Peyer's patch (tissue), 4 donors: ENCODE results near the gene ERP27. TPM values are rescaled to one million over a fixed set of nuclear protein-coding genes. Genes with fewer than 3 reads are reported as not detected.
A peak's percentile ranks its signal among the peaks of the same experiment; 100 is the strongest.

ENCODE experiments used
- DNase-seq, 3 donors: peaks; one replicate each; pipeline ENCODE4 v3.0.0-alpha.2; 2017 to 2019
- H3K27ac ChIP-seq, 4 donors: fragments of 200-600 bp; sonication (generic); one replicate each; pipeline ENCODE4 v1.5.1; 2016 to 2019
- H3K27me3 ChIP-seq, 2 donors: fragments of 200-600 bp; sonication (generic); one replicate each; pipeline ENCODE4 v1.5.1; 2019
- H3K36me3 ChIP-seq, 3 donors: fragments of 200-600 bp; sonication (generic); one replicate each; pipeline ENCODE4 v1.5.1; 2016 to 2019
- H3K4me1 ChIP-seq, 4 donors: fragments of 200-600 bp; sonication (generic); one replicate each; pipeline ENCODE4 v1.5.1; 2016 to 2019
- H3K4me3 ChIP-seq, 4 donors: fragments of 200-600 bp; sonication (generic); 1 replicate in 3 of 4; 2 replicates in 1 of 4; pipeline ENCODE4 v1.5.1; 2016 to 2019; ENCODE audit warnings: mild to moderate bottlenecking in 1 of 4
- H3K9me3 ChIP-seq, 4 donors: fragments of 200-600 bp; sonication (generic); one replicate each; pipeline ENCODE4 v1.5.1; 2016 to 2019; ENCODE audit warnings: mild to moderate bottlenecking in 1 of 4
- CTCF ChIP-seq, 6 experiments: fragments of 450-650 bp in 4 of 6; fragments of 200-600 bp in 2 of 6; sonication (generic) in 1 of 6; IDR thresholded peaks; one replicate each; pipeline ENCODE4 v1.5.1; 2017 to 2019; ENCODE audit warnings: antibody characterized with exemption in 6 of 6, mild to moderate bottlenecking in 3 of 6, moderate library complexity in 1 of 6
- POLR2A ChIP-seq, 2 donors: fragments of 450-650 bp; IDR thresholded peaks; one replicate each; pipeline ENCODE4 v1.5.1; 2017; ENCODE audit warnings: antibody characterized with exemption in 2 of 2, mild to moderate bottlenecking in 2 of 2, moderate library complexity in 2 of 2
- total RNA-seq, 4 donors: library from RNA; depleted of rRNA; stranded (reverse); fragments of >200 nt; gene quantifications; one replicate each; pipeline ENCODE4 v1.1.0, GENCODE V29; 2016

Gene ERP27
- total RNA-seq, 4 donors from 2014 or later = 0.94 to 2.5 (median 1.2) TPM; not detected in 1

- Histone ChIP-seq H3K4me3 (no peak overlapping the region), H3K27ac (no peak overlapping the region), H3K36me3 (no peaks in the 10 kb centered on the region), H3K4me1 (no peaks in the 10 kb centered on the region), H3K9me3 (no peaks in the 10 kb centered on the region), H3K27me3 (no peaks in the 10 kb centered on the region)
- no peak for DNase-seq
- no peak for TF ChIP-seq POLR2A (IDR thresholded peaks at IDR 0.05)
Observed at GRCh38 chr12:14903386-14904098, 34.8 kb downstream of the ERP27 start.

- Histone ChIP-seq H3K36me3 (no peaks in the 10 kb centered on the region), H3K4me1 (no peaks in the 10 kb centered on the region), H3K9me3 (no peaks in the 10 kb centered on the region), H3K4me3 (no peak overlapping the region), H3K27me3 (no peaks in the 10 kb centered on the region), H3K27ac (no peak overlapping the region)
- DNase-seq = no peak
- TF ChIP-seq CTCF (IDR thresholded peaks at IDR 0.05) (no peak), POLR2A (IDR thresholded peaks at IDR 0.05) (no peak)
Observed at GRCh38 chr12:14902465-14902864, 35.9 kb downstream of the ERP27 start.

GRCh38 chr12:14901228-14901562 lies 37.1 kb downstream of the ERP27 start:
- Histone ChIP-seq H3K27ac (no peak overlapping the region), H3K9me3 (no peaks in the 10 kb centered on the region), H3K27me3 (no peaks in the 10 kb centered on the region), H3K4me3 (no peak overlapping the region), H3K36me3 (no peaks in the 10 kb centered on the region), H3K4me1 (no peaks in the 10 kb centered on the region)
- DNase-seq = no peak
- TF ChIP-seq CTCF (IDR thresholded peaks at IDR 0.05) = no peak
- no peak for TF ChIP-seq POLR2A (IDR thresholded peaks at IDR 0.05)

GRCh38 chr12:14900521-14901227 lies 37.7 kb downstream of the ERP27 start:
- no peaks in the 10 kb centered on the region for H3K9me3 ChIP-seq
- no peaks in the 10 kb centered on the region for H3K27me3 ChIP-seq
- DNase-seq = no peak
- H3K4me3 ChIP-seq = no peak overlapping the region
- H3K36me3 ChIP-seq = no peaks in the 10 kb centered on the region
- no peaks in the 10 kb centered on the region for H3K4me1 ChIP-seq
- TF ChIP-seq CTCF (IDR thresholded peaks at IDR 0.05) (no peak), POLR2A (IDR thresholded peaks at IDR 0.05) (no peak)
- no peak overlapping the region for H3K27ac ChIP-seq

- Histone ChIP-seq H3K4me3 (no peak overlapping the region), H3K4me1 (no peaks in the 10 kb centered on the region), H3K27ac (peak overlapping the region in 1 of 4 donors; percentile 15), H3K36me3 (no peaks in the 10 kb centered on the region), H3K27me3 (no peaks in the 10 kb centered on the region), H3K9me3 (no peaks in the 10 kb centered on the region)
- no peak for TF ChIP-seq POLR2A (IDR thresholded peaks at IDR 0.05)
- no peak for TF ChIP-seq CTCF (IDR thresholded peaks at IDR 0.05)
- DNase-seq = no peak
Observed at GRCh38 chr12:14896521-14897169, 41.7 kb downstream of the ERP27 start.
